DOHH2 (cell line): Measurements from ENCODE around the gene EXOSC7.
"Not testable (repeated sequence)": the region's sequence is repeated elsewhere in the genome, so short reads cannot be mapped to it uniquely, and the experiment has no call there.

Experiments
- H3F3A ChIP-seq: fragments of 200-600 bp; sonication (generic), shearing (Covaris generic); 2 replicates; pipeline ENCODE4 v1.6.0; 2016; ENCODE audit warnings: antibody characterized with exemption, mild to moderate bottlenecking; ENCODE audit not compliant: control insufficient read depth, insufficient read depth
- H3K27ac ChIP-seq: fragments of 200-600 bp; sonication (generic); 2 replicates; pipeline ENCODE4 v1.5.1; 2014; ENCODE audit warnings: low read depth, mild to moderate bottlenecking, low read length, moderate library complexity
- H3K27me3 ChIP-seq: fragments of 200-600 bp; sonication (generic); 2 replicates; pipeline ENCODE4 v1.6.1; 2014; ENCODE audit warnings: mild to moderate bottlenecking, low read length, mixed read lengths; ENCODE audit not compliant: control insufficient read depth
- H3K36me3 ChIP-seq: fragments of 200-600 bp; sonication (generic); 2 replicates; pipeline ENCODE4 v1.6.1; 2014; ENCODE audit warnings: mild to moderate bottlenecking, low read length, moderate library complexity, mixed read lengths; ENCODE audit not compliant: control insufficient read depth
- H3K4me1 ChIP-seq: fragments of 200-600 bp; sonication (generic); 2 replicates; pipeline ENCODE4 v1.6.1; 2014; ENCODE audit warnings: mild to moderate bottlenecking, low read length, mixed read lengths; ENCODE audit not compliant: control insufficient read depth
- H3K4me2 ChIP-seq: fragments of 200-600 bp; sonication (generic); 2 replicates; pipeline ENCODE4 v1.6.0; 2014; ENCODE audit warnings: mild to moderate bottlenecking, low read length, moderate library complexity
- H3K4me3 ChIP-seq: fragments of 200-600 bp; sonication (generic); 2 replicates; pipeline ENCODE4 v1.5.1; 2014; ENCODE audit warnings: mild to moderate bottlenecking, low read length, mixed read lengths
- H3K79me2 ChIP-seq: fragments of 200-600 bp; sonication (generic); 2 replicates; pipeline ENCODE4 v1.6.1; 2014; ENCODE audit warnings: mild to moderate bottlenecking, low read length, mixed read lengths; ENCODE audit not compliant: control insufficient read depth
- H3K9me2 ChIP-seq: fragments of 200-600 bp; sonication (generic); replicated peaks from 2 replicates; pipeline ENCODE4 v1.6.1; 2014; ENCODE audit warnings: mild to moderate bottlenecking, low read length, mixed read lengths; ENCODE audit not compliant: control insufficient read depth
- H3K9me3 ChIP-seq: fragments of 200-600 bp; sonication (generic); 2 replicates; pipeline ENCODE4 v1.6.1; 2014; ENCODE audit warnings: antibody characterized with exemption, low read length, mixed read lengths; ENCODE audit not compliant: control insufficient read depth, insufficient read depth
- H4K20me1 ChIP-seq: fragments of 200-600 bp; sonication (generic); 2 replicates; pipeline ENCODE4 v1.6.0; 2014; ENCODE audit warnings: low read depth, mild to moderate bottlenecking, antibody characterized with exemption, low read length, moderate library complexity; ENCODE audit not compliant: control insufficient read depth, insufficient read depth
- CTCF ChIP-seq: fragments of 200-600 bp; sonication (generic); IDR thresholded peaks from one replicate; pipeline ENCODE4 v1.5.1; 2014; ENCODE audit warnings: antibody characterized with exemption, mild to moderate bottlenecking, low read depth, low read length; ENCODE audit not compliant: poor library complexity, severe bottlenecking
- EZH2phosphoT487 ChIP-seq: fragments of 200-600 bp; sonication (generic); IDR thresholded peaks from 2 replicates; pipeline ENCODE4 v1.6.1; 2017; ENCODE audit warnings: borderline replicate concordance, mild to moderate bottlenecking, antibody characterized with exemption, low read length, moderate library complexity, mixed read lengths

EXOSC7 gene

GRCh38 chr3:44948239-44948638 lies 27.8 kb upstream of the EXOSC7 start:
- Histone ChIP-seq H3K27me3 (no peaks in the 10 kb centered on the region), H3K4me1 (peaks cover 14% of the 10 kb centered on the region), H3F3A (no peaks in the 10 kb centered on the region), H3K36me3 (peaks cover 8% of the 10 kb centered on the region; the same call in 1 of the 2 replicates), H3K9me2 (no peaks in the 10 kb centered on the region), H3K4me3 (no peak overlapping the region), H3K4me2 (no peak overlapping the region), H3K9me3 (no peaks in the 10 kb centered on the region), H3K27ac (no peak overlapping the region), H4K20me1 (no peaks in the 10 kb centered on the region), H3K79me2 (peaks cover 14% of the 10 kb centered on the region)
- TF ChIP-seq EZH2phosphoT487 (no peak), CTCF (no peak)

GRCh38 chr3:44949770-44950169 lies 26.3 kb upstream of the EXOSC7 start:
- not testable (repeated sequence) for H3K27ac ChIP-seq, H3F3A ChIP-seq, H3K4me3 ChIP-seq, H3K9me2 ChIP-seq, H4K20me1 ChIP-seq, H3K4me2 ChIP-seq, H3K27me3 ChIP-seq, H3K9me3 ChIP-seq
- Histone ChIP-seq H3K79me2 (peaks cover 18% of the 10 kb centered on the region), H3K4me1 (peaks cover 24% of the 10 kb centered on the region), H3K36me3 (peaks cover 12% of the 10 kb centered on the region; the same call in 1 of the 2 replicates)

GRCh38 chr3:44950275-44950734 lies 25.7 kb upstream of the EXOSC7 start:
- H3K9me2 ChIP-seq: no peaks in the 10 kb centered on the region
- no peak overlapping the region for H3K27ac ChIP-seq
- TF ChIP-seq EZH2phosphoT487: no peak
- TF ChIP-seq CTCF: no peak
- no peaks in the 10 kb centered on the region for H4K20me1 ChIP-seq
- H3K36me3 ChIP-seq: peaks cover 12% of the 10 kb centered on the region; the same call in 1 of the 2 replicates
- peaks cover 28% of the 10 kb centered on the region for H3K4me1 ChIP-seq
- H3K4me3 ChIP-seq: no peak overlapping the region
- H3K4me2 ChIP-seq: no peak overlapping the region
- H3F3A ChIP-seq: no peaks in the 10 kb centered on the region
- peaks cover 18% of the 10 kb centered on the region for H3K79me2 ChIP-seq
- H3K9me3 ChIP-seq: no peaks in the 10 kb centered on the region
- H3K27me3 ChIP-seq: no peaks in the 10 kb centered on the region

- Histone ChIP-seq H4K20me1 (no peaks in the 10 kb centered on the region), H3K9me2 (no peaks in the 10 kb centered on the region), H3K4me3 (no peak overlapping the region), H3F3A (no peaks in the 10 kb centered on the region), H3K27me3 (no peaks in the 10 kb centered on the region), H3K36me3 (peaks cover 12% of the 10 kb centered on the region; the same call in 1 of the 2 replicates), H3K79me2 (peaks cover 28% of the 10 kb centered on the region), H3K4me1 (peaks cover 49% of the 10 kb centered on the region), H3K9me3 (no peaks in the 10 kb centered on the region), H3K4me2 (no peak overlapping the region), H3K27ac (no peak overlapping the region)
- TF ChIP-seq EZH2phosphoT487 (no peak), CTCF (no peak)
Observed at GRCh38 chr3:44952689-44953088, 23.4 kb upstream of the EXOSC7 start.
